Lower leg skin (tissue), 3 donors: ENCODE measurements around the gene KIF25.

Experiments used
- POLR2A ChIP-seq, 2 donors: fragments of 450-650 bp; IDR thresholded peaks; one replicate each; pipeline ENCODE4 v1.6.1; 2016 to 2017; ENCODE audit warnings: antibody characterized with exemption in 2 of 2, mild to moderate bottlenecking in 1 of 2, moderate library complexity in 1 of 2
- TF ChIP-seq, protein P1 (sequence below), 3 donors: fragments of 450-650 bp; IDR thresholded peaks; one replicate each; pipeline ENCODE4 v1.5.1; 2016; ENCODE audit warnings: antibody characterized with exemption in 3 of 3, mild to moderate bottlenecking in 3 of 3, moderate library complexity in 2 of 3

DNA sequence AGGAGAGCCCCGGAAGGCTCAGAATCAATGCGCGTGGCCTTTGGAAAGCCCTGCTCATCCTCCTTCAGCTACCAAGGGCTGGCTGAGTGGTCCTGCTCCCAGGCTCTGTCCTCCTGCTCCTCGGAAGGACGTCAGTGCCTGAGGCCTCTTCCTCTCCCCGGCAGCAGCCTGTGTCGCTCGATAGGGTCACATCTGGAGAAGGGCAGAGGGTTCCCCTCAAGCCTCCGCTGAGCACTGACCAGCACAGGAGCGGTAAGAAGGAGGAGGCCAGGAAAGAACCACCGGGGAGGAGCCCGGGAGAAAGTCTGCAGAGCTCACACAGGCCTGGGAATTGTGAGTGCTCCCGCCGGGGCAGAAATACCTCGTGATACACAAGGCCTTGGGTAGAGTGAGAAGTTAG, 21.2 kb downstream of the KIF25 start:
- TF ChIP-seq POLR2A (IDR thresholded peaks at IDR 0.05): no peak
- TF ChIP-seq, protein P1, sequence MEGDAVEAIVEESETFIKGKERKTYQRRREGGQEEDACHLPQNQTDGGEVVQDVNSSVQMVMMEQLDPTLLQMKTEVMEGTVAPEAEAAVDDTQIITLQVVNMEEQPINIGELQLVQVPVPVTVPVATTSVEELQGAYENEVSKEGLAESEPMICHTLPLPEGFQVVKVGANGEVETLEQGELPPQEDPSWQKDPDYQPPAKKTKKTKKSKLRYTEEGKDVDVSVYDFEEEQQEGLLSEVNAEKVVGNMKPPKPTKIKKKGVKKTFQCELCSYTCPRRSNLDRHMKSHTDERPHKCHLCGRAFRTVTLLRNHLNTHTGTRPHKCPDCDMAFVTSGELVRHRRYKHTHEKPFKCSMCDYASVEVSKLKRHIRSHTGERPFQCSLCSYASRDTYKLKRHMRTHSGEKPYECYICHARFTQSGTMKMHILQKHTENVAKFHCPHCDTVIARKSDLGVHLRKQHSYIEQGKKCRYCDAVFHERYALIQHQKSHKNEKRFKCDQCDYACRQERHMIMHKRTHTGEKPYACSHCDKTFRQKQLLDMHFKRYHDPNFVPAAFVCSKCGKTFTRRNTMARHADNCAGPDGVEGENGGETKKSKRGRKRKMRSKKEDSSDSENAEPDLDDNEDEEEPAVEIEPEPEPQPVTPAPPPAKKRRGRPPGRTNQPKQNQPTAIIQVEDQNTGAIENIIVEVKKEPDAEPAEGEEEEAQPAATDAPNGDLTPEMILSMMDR (IDR thresholded peaks at IDR 0.05): no peak
